Endothelial cell of umbilical vein (primary cell): ENCODE data around the gene APOBEC3F. TPM values are rescaled to one million over a fixed set of nuclear protein-coding genes. Genes with fewer than 3 reads are reported as not detected.

ENCODE experiments used
- BruUV-seq: library from RNA; stranded (reverse); fragments of 400-500 nt; replicated peaks from 2 replicates; lab custom pipeline; 2021; lab: Mats Ljungman, UMichigan
- CTCF ChIA-PET: fragments of 300-600, 350-600 bp; sonication (Branson Sonifier 250); formaldehyde crosslinking; loops from one replicate; lab custom pipeline; 2021; ENCODE audit warnings: antibody characterized with exemption, inconsistent platforms; lab: Charles Lee
- POLR2A ChIA-PET: fragments of 300-600, 350-600 bp; sonication (Branson Sonifier 250); formaldehyde crosslinking; loops from one replicate; lab custom pipeline; 2021; ENCODE audit warnings: antibody characterized with exemption, inconsistent platforms; lab: Charles Lee
- DNase-seq: peaks from one replicate; pipeline ENCODE4 v3.0.0-alpha.2; 2011; ENCODE audit warnings: low read depth, low spot score
- FAIRE-seq: peaks from 2 replicates; lab custom pipeline; 2011; peaks lifted over from hg19 to GRCh38; lab: Jason Lieb, UNC
- H2AFZ ChIP-seq: 2 replicates; pipeline ENCODE4 v1.6.0; 2012; ENCODE audit warnings: low read depth, low read length, control low read depth, inconsistent platforms
- H3K27ac ChIP-seq: 2 replicates; pipeline ENCODE4 v1.5.1; 2011; ENCODE audit warnings: low read depth, mild to moderate bottlenecking, control low read depth, low read length, moderate library complexity; ENCODE audit not compliant: insufficient read depth
- H3K27me3 ChIP-seq, 2 experiments: 2 replicates each; pipeline versions ENCODE4 v1.6.0 to v1.6.1; 2011; ENCODE audit warnings: low read length in 2 of 2, mixed read lengths in 1 of 2; ENCODE audit not compliant: control insufficient read depth in 2 of 2, insufficient read depth in 2 of 2
- H3K36me3 ChIP-seq, 2 experiments: 2 replicates in 1 of 2; 3 replicates in 1 of 2; pipeline ENCODE4 v1.5.1; 2011; ENCODE audit warnings: low read length in 2 of 2, mild to moderate bottlenecking in 1 of 2, moderate library complexity in 1 of 2; ENCODE audit not compliant: control insufficient read depth in 2 of 2, insufficient read depth in 2 of 2; ENCODE audit errors: extremely low read depth in 1 of 2
- H3K4me1 ChIP-seq: 3 replicates; pipeline ENCODE4 v1.5.1; 2011; ENCODE audit warnings: mild to moderate bottlenecking, low read length; ENCODE audit not compliant: control insufficient read depth, insufficient read depth; ENCODE audit errors: extremely low read depth
- H3K4me2 ChIP-seq: 2 replicates; pipeline ENCODE4 v1.6.1; 2011; ENCODE audit warnings: low read length, control low read depth, mixed read lengths; ENCODE audit not compliant: insufficient read depth
- H3K4me3 ChIP-seq, 3 experiments: fragments of 200-600 bp in 1 of 3; sonication (generic), shearing (Covaris generic) in 1 of 3; replicated peaks in 1 of 3; 2 replicates each; pipeline ENCODE4 v1.5.1; 2011 to 2016; ENCODE audit warnings: control low read depth in 3 of 3, low read length in 3 of 3, mild to moderate bottlenecking in 2 of 3, inconsistent platforms in 1 of 3, low read depth in 1 of 3, moderate library complexity in 1 of 3; ENCODE audit not compliant: insufficient read depth in 1 of 3
- H3K79me2 ChIP-seq: 2 replicates; pipeline ENCODE4 v1.6.0; 2012; ENCODE audit warnings: low read length, inconsistent platforms; ENCODE audit not compliant: control insufficient read depth, insufficient read depth
- H3K9ac ChIP-seq: replicated peaks from 2 replicates; pipeline ENCODE3; 2011; ENCODE audit warnings: low read length, control low read depth; ENCODE audit not compliant: insufficient read depth; ENCODE audit errors: extremely low read depth
- H3K9me1 ChIP-seq: replicated peaks from 3 replicates; pipeline ENCODE4 v1.6.0; 2011; ENCODE audit warnings: mild to moderate bottlenecking, low read length; ENCODE audit not compliant: control insufficient read depth, insufficient read depth; ENCODE audit errors: extremely low read depth
- H3K9me3 ChIP-seq: replicated peaks from 2 replicates; pipeline ENCODE4 v1.5.1; 2012; ENCODE audit warnings: low read length, inconsistent platforms; ENCODE audit not compliant: control insufficient read depth, insufficient read depth
- H4K20me1 ChIP-seq: replicated peaks from 2 replicates; pipeline ENCODE3; 2011; ENCODE audit warnings: mild to moderate bottlenecking, low read length; ENCODE audit not compliant: control insufficient read depth, insufficient read depth; ENCODE audit errors: extremely low read depth
- CTCF ChIP-seq, 2 donors: IDR thresholded peaks; 1 replicate in 1 of 2; 2 replicates in 1 of 2; pipeline ENCODE4 v1.5.1; 2011; ENCODE audit warnings: low read length in 2 of 2, mild to moderate bottlenecking in 2 of 2, moderate library complexity in 2 of 2, control low read depth in 1 of 2, inconsistent platforms in 1 of 2, low read depth in 1 of 2; ENCODE audit not compliant: insufficient read depth in 1 of 2; ENCODE audit errors: extremely low read depth in 1 of 2
- EZH2 ChIP-seq: IDR thresholded peaks from 2 replicates; pipeline ENCODE4 v1.6.1; 2012; ENCODE audit warnings: borderline replicate concordance, low read depth, mild to moderate bottlenecking, moderate library complexity, low read length, inconsistent platforms; ENCODE audit not compliant: severe bottlenecking
- FOS ChIP-seq: IDR thresholded peaks from 2 replicates; pipeline ENCODE4 v1.6.1; 2011; ENCODE audit warnings: mild to moderate bottlenecking, low read length, moderate library complexity, borderline replicate concordance; ENCODE audit not compliant: insufficient read depth
- GATA2 ChIP-seq: IDR thresholded peaks from 2 replicates; pipeline ENCODE4 v1.7.0; 2011; ENCODE audit warnings: low read depth, mild to moderate bottlenecking, moderate library complexity, mixed read lengths, low read length; ENCODE audit not compliant: insufficient read length, insufficient read depth
- JUN ChIP-seq: IDR thresholded peaks from 2 replicates; pipeline ENCODE4 v1.6.1; 2011; ENCODE audit warnings: borderline replicate concordance, low read depth; ENCODE audit not compliant: insufficient read length, insufficient read depth
- MAX ChIP-seq: IDR thresholded peaks from 2 replicates; pipeline ENCODE4 v1.6.1; 2011; ENCODE audit not compliant: insufficient read depth, insufficient read length
- MYC ChIP-seq: IDR thresholded peaks from one replicate; pipeline ENCODE4 v1.6.1; 2011; ENCODE audit warnings: mild to moderate bottlenecking, low read depth, low read length
- POLR2A ChIP-seq: IDR thresholded peaks from 2 replicates; pipeline ENCODE4 v1.6.1; 2012; ENCODE audit warnings: low read depth, mild to moderate bottlenecking, control low read depth, low read length
- POLR2AphosphoS5 ChIP-seq: IDR thresholded peaks from 2 replicates; pipeline ENCODE4 v1.6.1; 2012; ENCODE audit warnings: low read depth, mild to moderate bottlenecking, control low read depth, low read length, moderate library complexity; ENCODE audit not compliant: insufficient read depth
- dilution Hi-C: fragments of 300-500 bp; cut with MboI; formaldehyde crosslinking; loops from one replicate; pipeline ENCODE4 v1.15.0; 2019; ENCODE audit warnings: low sequenced_read_pairs; ENCODE audit not compliant: extremely low pct_ligation_motif_present
- intact Hi-C: fragments of 100-400 bp; cut with micrococcal nuclease; formaldehyde crosslinking; loops from one replicate; pipeline ENCODE4 v1.10.0; 2022
- polyA plus RNA-seq, 4 experiments: library from polyadenylated mRNA; depleted of rRNA in 3 of 4; stranded (reverse) in 3 of 4; unstranded in 1 of 4; fragments of >200 nt; gene quantifications; 2 replicates each; pipeline versions ENCODE4 v1.2.1 to v1.2.3, GENCODE V29; 2011 to 2012; ENCODE audit warnings: missing spikeins in 1 of 4
- total RNA-seq: library from RNA; stranded (reverse); gene quantifications from 2 replicates; pipeline ENCODE4 v1.2.3, GENCODE V29; 2021

Gene APOBEC3F
- total and polyA plus RNA-seq, 2 donors (not counting 3 experiments of a cell fraction or from before 2014, with no cell fraction given) = 10.2 to 11.0 TPM

- no peaks in the 10 kb centered on the region for H3K9me3 ChIP-seq
- no peak overlapping the region for H3K4me3 ChIP-seq
- H3K36me3 ChIP-seq = peaks cover 0 to 3% of the 10 kb centered on the region in 2 experiments
- H3K27ac ChIP-seq = no peak overlapping the region
- ChIA-PET POLR2A (no interaction called here), CTCF (no interaction called here)
- intact Hi-C loops = no loop called here
- BruUV-seq = no TSS peak
- H3K4me2 ChIP-seq = no peak overlapping the region
- dilution Hi-C loops = no loop called here
- H3K79me2 ChIP-seq = no peaks in the 10 kb centered on the region
- no peaks in the 10 kb centered on the region for H3K27me3 ChIP-seq
- no peak overlapping the region for H3K9ac ChIP-seq
- no peak overlapping the region for H2AFZ ChIP-seq
- TF ChIP-seq GATA2 (no peak), CTCF (IDR thresholded peaks at IDR 0.05; ENCODE audit: extremely low read depth in 1 of 2, insufficient read depth in 1 of 2, low read depth in 1 of 2, low read length in 2 of 2) (no peak), MAX (no peak), POLR2A (no peak), POLR2AphosphoS5 (no peak), FOS (no peak), EZH2 (no peak), JUN (no peak), MYC (no peak)
- H3K9me1 ChIP-seq = no peaks in the 10 kb centered on the region
- FAIRE-seq = no peak
- DNase-seq = no peak
- no peaks in the 10 kb centered on the region for H4K20me1 ChIP-seq
- H3K4me1 ChIP-seq = no peaks in the 10 kb centered on the region
These were observed 11.4 kb upstream of the APOBEC3F start for GRCh38 chr22:39029227-39029626.
